CD4-positive, alpha-beta T cell (primary cell): ENCODE measurements around the gene NFATC1. TPM values are rescaled to one million over a fixed set of nuclear protein-coding genes. Genes with fewer than 3 reads are reported as not detected.

Experiments used
- ATAC-seq: fragments of 200-7000 bp; cut with Tn5 transposase; one replicate; pipeline ENCODE4 v1.10.0; 2022; ENCODE audit warnings: mild to moderate bottlenecking; ENCODE audit not compliant: poor library complexity
- CTCF ChIA-PET: fragments of 350-600 bp; sonication (Branson Sonifier 250); formaldehyde crosslinking; loops from one replicate; lab custom pipeline; 2021; ENCODE audit warnings: antibody characterized with exemption, inconsistent platforms; lab: Charles Lee
- POLR2A ChIA-PET: fragments of 350-600 bp; sonication (Branson Sonifier 250); formaldehyde crosslinking; loops from one replicate; lab custom pipeline; 2021; ENCODE audit warnings: antibody characterized with exemption, inconsistent platforms; lab: Charles Lee
- DNase-seq, 14 experiments: peaks; one replicate each; pipeline ENCODE4 v3.0.0-alpha.2; 2013 to 2020; ENCODE audit warnings: mixed read lengths in 2 of 14
- H3K27ac ChIP-seq, 2 donors: one replicate each; pipeline versions ENCODE4 v1.5.1 to v1.7.0; 2013; ENCODE audit warnings: low read length in 2 of 2, low read depth in 1 of 2, mild to moderate bottlenecking in 1 of 2
- H3K27me3 ChIP-seq, 2 experiments: 1 replicate in 1 of 2; 2 replicates in 1 of 2; pipeline versions ENCODE4 v1.6.1 to v1.7.0; 2013; ENCODE audit warnings: low read length in 2 of 2, control low read depth in 1 of 2, mild to moderate bottlenecking in 1 of 2, moderate library complexity in 1 of 2; ENCODE audit not compliant: insufficient read depth in 2 of 2, control insufficient read depth in 1 of 2
- H3K36me3 ChIP-seq: one replicate; pipeline ENCODE4 v1.6.1; 2013; ENCODE audit warnings: low read length, control low read depth; ENCODE audit not compliant: insufficient read depth
- H3K4me1 ChIP-seq: one replicate; pipeline ENCODE4 v1.6.1; 2013; ENCODE audit warnings: low read length, control low read depth; ENCODE audit not compliant: insufficient read depth
- H3K4me3 ChIP-seq: one replicate; pipeline ENCODE4 v1.5.1; 2013; ENCODE audit warnings: mild to moderate bottlenecking, low read length, moderate library complexity
- H3K9me3 ChIP-seq, 2 experiments: 1 replicate in 1 of 2; 2 replicates in 1 of 2; pipeline versions ENCODE4 v1.6.1 to v1.7.0; 2013; ENCODE audit warnings: low read length in 2 of 2, mild to moderate bottlenecking in 2 of 2, control low read depth in 1 of 2, moderate library complexity in 1 of 2; ENCODE audit not compliant: control insufficient read depth in 1 of 2, insufficient read depth in 1 of 2
- H3K27ac Mint-ChIP-seq: one replicate; pipeline ENCODE4 v1.8.0; 2020; ENCODE audit warnings: mixed read lengths
- H3K27me3 Mint-ChIP-seq: one replicate; pipeline ENCODE4 v1.8.0; 2021; ENCODE audit warnings: mixed read lengths
- H3K36me3 Mint-ChIP-seq: one replicate; pipeline ENCODE4 v1.8.0; 2021; ENCODE audit warnings: low read depth, mixed read lengths
- H3K4me1 Mint-ChIP-seq: one replicate; pipeline ENCODE4 v1.8.0; 2021; ENCODE audit warnings: low read depth, mixed read lengths
- H3K4me3 Mint-ChIP-seq: one replicate; pipeline ENCODE4 v1.8.0; 2020; ENCODE audit warnings: mild to moderate bottlenecking, mixed read lengths
- H3K9me3 Mint-ChIP-seq: one replicate; pipeline ENCODE4 v1.8.0; 2020; ENCODE audit warnings: mixed read lengths
- CTCF ChIP-seq: fragments of 200-600 bp; IDR thresholded peaks from one replicate; pipeline ENCODE4 v1.8.0; 2022; ENCODE audit warnings: antibody characterized with exemption, mild to moderate bottlenecking
- intact Hi-C, 2 experiments: fragments of 100-400 bp; cut with DNase I in 1 of 2; cut with micrococcal nuclease in 1 of 2; formaldehyde crosslinking; loops; one replicate each; pipeline versions ENCODE4 v1.15.1 to v1.9.0; 2023 to 2025; cut with DNase I, micrococcal nuclease
- total RNA-seq, 174 experiments: library from RNA in 2 of 174; stranded (reverse) in 2 of 174; gene quantifications; one replicate each; pipeline ENCODE4 v1.2.3 and lab custom pipeline; 2021 to 2026

Gene NFATC1
- total RNA-seq, 2 experiments from 2014 or later = 107 to 113 TPM

- no peaks in the 10 kb centered on the region for H3K9me3 ChIP-seq
- H3K27me3 ChIP-seq = no peaks in the 10 kb centered on the region
- TF ChIP-seq CTCF = no peak
- no peaks in the 10 kb centered on the region for H3K27me3 Mint-ChIP-seq
- no peaks in the 10 kb centered on the region for H3K4me1 ChIP-seq
- ATAC-seq = no peak
- DNase-seq = no peak
- H3K4me3 ChIP-seq = no peak overlapping the region
- ChIA-PET POLR2A (no interaction called here), CTCF (no interaction called here)
- no peak overlapping the region for H3K4me3 Mint-ChIP-seq
- H3K4me1 Mint-ChIP-seq = peaks cover 5% of the 10 kb centered on the region
- H3K9me3 Mint-ChIP-seq = no peaks in the 10 kb centered on the region
- peaks cover 82% of the 10 kb centered on the region for H3K36me3 Mint-ChIP-seq
- no peak overlapping the region for H3K27ac Mint-ChIP-seq
- intact Hi-C loops = no loop called here
- H3K36me3 ChIP-seq = peaks cover 81% of the 10 kb centered on the region
- H3K27ac ChIP-seq = no peak overlapping the region
Measured at GRCh38 chr18:79450289-79451080, 54.8 kb downstream of the NFATC1 start.

GRCh38 chr18:79451237-79452125, 55.8 kb downstream of the NFATC1 start:
- no peak for ATAC-seq
- Mint-ChIP-seq H3K4me3 (no peak overlapping the region), H3K27me3 (no peaks in the 10 kb centered on the region), H3K36me3 (peaks cover 74% of the 10 kb centered on the region), H3K4me1 (no peaks in the 10 kb centered on the region), H3K9me3 (no peaks in the 10 kb centered on the region), H3K27ac (peak overlapping the region; percentile 20)
- no peak for DNase-seq
- Histone ChIP-seq H3K27ac (no peak overlapping the region), H3K9me3 (no peaks in the 10 kb centered on the region), H3K4me3 (no peak overlapping the region), H3K27me3 (no peaks in the 10 kb centered on the region), H3K36me3 (peaks cover 86% of the 10 kb centered on the region), H3K4me1 (no peaks in the 10 kb centered on the region)
- intact Hi-C loops = no loop called here
- no peak for TF ChIP-seq CTCF
- ChIA-PET CTCF (no interaction called here), POLR2A (no interaction called here)

- Mint-ChIP-seq H3K27ac (peak overlapping the region; percentile 53), H3K4me1 (no peaks in the 10 kb centered on the region), H3K36me3 (peaks cover 76% of the 10 kb centered on the region), H3K27me3 (no peaks in the 10 kb centered on the region), H3K9me3 (no peaks in the 10 kb centered on the region), H3K4me3 (no peak overlapping the region)
- H3K9me3 ChIP-seq = no peaks in the 10 kb centered on the region
- TF ChIP-seq CTCF = no peak
- DNase-seq (no peak), ATAC-seq (no peak)
- no peaks in the 10 kb centered on the region for H3K4me1 ChIP-seq
- no peak overlapping the region for H3K27ac ChIP-seq
- CTCF ChIA-PET = no interaction called here
- intact Hi-C loops = no loop called here
- POLR2A ChIA-PET = no interaction called here
- H3K36me3 ChIP-seq = peaks cover 89% of the 10 kb centered on the region
- H3K4me3 ChIP-seq = no peak overlapping the region
- H3K27me3 ChIP-seq = no peaks in the 10 kb centered on the region
Measured at GRCh38 chr18:79452190-79452990, 56.7 kb downstream of the NFATC1 start.
